GM18870 (cell line): ENCODE data around the gene ORM1.

ENCODE experiments used
- ATAC-seq: cut with Tn5 transposase; IDR thresholded peaks from one replicate; pipeline ENCODE4 v1.9.1; 2021; ENCODE audit warnings: moderate library complexity; ENCODE audit not compliant: unreplicated experiment

Gene ORM1

GRCh38 chr9:114375386-114376175, 52.7 kb downstream of the ORM1 start:
- no peak for ATAC-seq
